ENCODE results near the gene TMEM266. TPM values are rescaled to one million over a fixed set of nuclear protein-coding genes. Genes with fewer than 3 reads are reported as not detected.

TMEM266 gene
- total RNA-seq, 5 donors from 2014 or later (not counting 1 experiment from before 2014, with no cell fraction given) = 0.16 TPM; not detected in 4

DNA sequence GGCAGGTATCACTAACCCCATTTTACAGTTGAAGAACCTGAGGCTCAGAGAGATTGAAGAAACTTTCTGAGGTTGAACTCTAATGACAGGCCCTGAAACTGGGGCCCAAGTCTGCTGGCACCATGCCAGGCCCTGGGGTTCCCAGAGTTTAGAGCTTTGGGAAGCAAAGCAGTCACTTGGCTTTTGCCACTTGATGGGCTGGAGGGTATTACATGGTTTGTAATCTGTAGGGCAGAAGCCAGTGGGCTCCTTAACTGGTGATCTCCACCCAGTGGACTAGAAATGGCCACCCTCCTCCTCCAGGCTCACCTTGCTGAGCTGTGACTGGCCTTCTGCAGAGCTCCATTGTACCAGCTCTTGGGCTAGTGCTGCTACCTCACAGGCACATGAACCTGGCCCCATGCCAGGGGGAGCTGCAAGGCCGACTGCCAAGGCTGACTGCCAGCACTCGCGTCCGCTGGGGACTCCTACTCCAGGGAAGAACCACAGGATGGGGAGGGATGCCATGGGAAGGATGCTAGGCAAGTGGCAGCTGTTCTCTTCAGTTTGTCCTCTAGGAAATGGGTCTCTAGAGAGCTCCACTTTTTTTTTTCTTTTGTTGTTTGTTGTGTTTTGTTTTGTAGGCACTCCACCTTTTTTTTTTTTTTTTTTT is 146.7 kb downstream of the TMEM266 start:
- H3K36me3 Mint-ChIP-seq = peaks cover 22% of the 10 kb centered on the region
- ATAC-seq (replicated peaks in 1 of 4) (no peak), DNase-seq (no peak)
- Histone ChIP-seq H3K4me3 (ENCODE audit: control insufficient read depth in 1 of 2, extremely low read depth in 1 of 2, low read length in 1 of 2) (no peak overlapping the region), H3K36me3 (ENCODE audit: control insufficient read depth in 2 of 2, extremely low read depth in 1 of 2, insufficient read depth in 1 of 2, low read length in 1 of 2) (peaks cover 1 to 17% of the 10 kb centered on the region in 2 donors), H3K4me1 (ENCODE audit: control insufficient read depth in 1 of 2, extremely low read depth in 1 of 2, insufficient read depth in 2 of 2, low read length in 2 of 2) (no peaks in the 10 kb centered on the region), H3K27me3 (replicated peaks in 1 of 2; ENCODE audit: control insufficient read depth in 2 of 2, extremely low read depth in 1 of 2, insufficient read depth in 2 of 2, low read length in 1 of 2) (no peaks in the 10 kb centered on the region), H3K27ac (ENCODE audit: low read length) (no peak overlapping the region), H3K9me3 (no peaks in the 10 kb centered on the region)
- WGBS (ENCODE audit: insufficient coverage) = 100% methylated on average over 4 of the region's 4 CpGs
- ChIA-PET POLR2A (interaction anchor here in 1 of 2 donors (0.7 kb wide), 1 partner anchor 1219 kb away, joined by 3 read pairs; no protein-coding TSS in a partner anchor), CTCF (interaction anchor here in 1 of 2 donors (0.6 kb wide), 1 partner anchor 226 kb away, joined by 5 read pairs; no protein-coding TSS in a partner anchor)
- H3K27ac Mint-ChIP-seq = no peak overlapping the region
- no peaks in the 10 kb centered on the region for H3K27me3 Mint-ChIP-seq
- no peak overlapping the region for H3K4me3 Mint-ChIP-seq
- no peaks in the 10 kb centered on the region for H3K4me1 Mint-ChIP-seq
- H3K9me3 Mint-ChIP-seq = no peaks in the 10 kb centered on the region

DNA sequence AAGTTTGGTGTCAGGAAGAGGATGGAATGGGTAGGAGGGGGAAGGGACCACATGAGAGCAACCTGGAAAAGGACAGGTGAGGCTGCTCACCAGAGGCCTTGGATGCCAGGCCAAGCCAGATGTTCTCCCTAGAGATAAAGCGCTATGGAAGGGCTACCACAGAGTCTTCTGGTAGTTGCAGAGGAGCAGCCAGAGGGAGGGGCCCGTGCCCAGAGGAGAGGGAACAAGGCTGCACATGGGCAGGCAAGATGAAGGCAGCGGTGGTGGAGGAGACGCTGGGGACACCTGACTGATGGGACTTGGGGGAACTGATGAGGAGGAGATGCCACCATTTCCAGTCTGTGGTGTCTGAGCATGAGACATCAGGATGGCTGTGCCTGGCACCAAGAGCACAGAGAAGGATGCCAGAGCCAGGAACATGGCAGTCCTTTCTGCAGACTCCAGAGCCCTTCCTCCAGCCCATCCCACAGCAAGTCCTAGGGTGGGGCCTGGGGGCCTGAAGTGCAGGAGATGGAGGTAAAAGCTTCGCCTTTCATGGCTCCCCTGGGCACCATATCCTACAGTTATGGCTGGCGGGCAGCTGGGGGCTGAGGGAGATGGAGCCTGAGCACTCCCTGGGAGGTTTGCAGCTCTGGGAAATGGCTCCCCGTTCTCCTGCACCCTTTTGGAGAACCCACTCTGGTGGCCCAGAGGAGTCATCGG is 148.4 kb downstream of the TMEM266 start:
- Histone ChIP-seq H3K27ac (ENCODE audit: low read length) (no peak overlapping the region), H3K36me3 (ENCODE audit: control insufficient read depth in 2 of 2, extremely low read depth in 1 of 2, insufficient read depth in 1 of 2, low read length in 1 of 2) (peaks cover 3 to 27% of the 10 kb centered on the region in 2 donors), H3K9me3 (no peaks in the 10 kb centered on the region), H3K4me3 (ENCODE audit: control insufficient read depth in 1 of 2, extremely low read depth in 1 of 2, low read length in 1 of 2) (no peak overlapping the region), H3K27me3 (replicated peaks in 1 of 2; ENCODE audit: control insufficient read depth in 2 of 2, extremely low read depth in 1 of 2, insufficient read depth in 2 of 2, low read length in 1 of 2) (no peaks in the 10 kb centered on the region), H3K4me1 (ENCODE audit: control insufficient read depth in 1 of 2, extremely low read depth in 1 of 2, insufficient read depth in 2 of 2, low read length in 2 of 2) (no peaks in the 10 kb centered on the region)
- Mint-ChIP-seq H3K27me3 (no peaks in the 10 kb centered on the region), H3K4me3 (no peak overlapping the region), H3K36me3 (peaks cover 37% of the 10 kb centered on the region), H3K9me3 (no peaks in the 10 kb centered on the region), H3K4me1 (no peaks in the 10 kb centered on the region), H3K27ac (no peak overlapping the region)
- CTCF ChIA-PET = no interaction called here
- DNase-seq (no peak), ATAC-seq (replicated peaks in 1 of 4) (no peak)
- POLR2A ChIA-PET = no interaction called here
- 95% methylated on average over 6 of the region's 8 CpGs for WGBS (ENCODE audit: insufficient coverage)

DNA sequence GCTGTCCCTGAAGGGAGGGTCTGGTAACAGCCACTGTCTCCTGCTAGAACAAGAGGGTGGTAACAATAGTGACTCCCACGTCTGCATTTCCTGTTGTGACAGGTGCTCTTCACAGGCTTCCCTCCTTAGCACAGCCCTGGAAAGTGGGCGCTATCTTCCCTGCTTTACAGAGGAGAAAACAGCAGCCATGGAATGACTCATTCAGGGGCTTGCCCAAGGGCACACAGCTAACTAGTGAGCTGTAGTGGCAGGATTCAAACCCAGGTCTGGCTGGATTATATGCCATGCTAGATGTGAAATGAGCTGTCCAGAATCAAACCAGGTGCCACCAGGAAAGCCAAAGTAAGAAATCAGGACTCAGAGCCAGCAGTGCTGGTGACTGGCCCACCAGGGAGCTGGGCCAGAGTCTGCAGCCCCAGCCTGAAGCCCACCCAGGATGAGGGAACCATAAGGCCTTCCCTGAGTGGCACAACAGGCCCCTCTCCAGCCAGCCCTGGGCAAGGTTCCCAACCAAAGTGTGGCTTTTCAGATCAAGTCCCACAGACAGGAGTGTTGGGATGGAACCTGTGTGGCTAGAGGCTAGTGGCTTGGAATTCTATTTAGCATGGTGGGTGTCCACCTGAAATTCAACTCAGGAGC is 149.1 kb downstream of the TMEM266 start:
- H3K27me3 ChIP-seq (replicated peaks in 1 of 2; ENCODE audit: control insufficient read depth in 2 of 2, extremely low read depth in 1 of 2, insufficient read depth in 2 of 2, low read length in 1 of 2) = no peaks in the 10 kb centered on the region
- H3K4me3 Mint-ChIP-seq = no peak overlapping the region
- DNase-seq (no peak), ATAC-seq (replicated peaks in 1 of 4) (no peak)
- H3K4me1 ChIP-seq (ENCODE audit: control insufficient read depth in 1 of 2, extremely low read depth in 1 of 2, insufficient read depth in 2 of 2, low read length in 2 of 2) = no peaks in the 10 kb centered on the region
- H3K9me3 Mint-ChIP-seq = no peaks in the 10 kb centered on the region
- ChIA-PET POLR2A (no interaction called here), CTCF (no interaction called here)
- no peak overlapping the region for H3K27ac ChIP-seq (ENCODE audit: low read length)
- H3K4me3 ChIP-seq (ENCODE audit: control insufficient read depth in 1 of 2, extremely low read depth in 1 of 2, low read length in 1 of 2) = no peak overlapping the region
- no peaks in the 10 kb centered on the region for H3K27me3 Mint-ChIP-seq
- no peak overlapping the region for H3K27ac Mint-ChIP-seq
- H3K36me3 ChIP-seq (ENCODE audit: control insufficient read depth in 2 of 2, extremely low read depth in 1 of 2, insufficient read depth in 1 of 2, low read length in 1 of 2) = peaks cover 9 to 29% of the 10 kb centered on the region in 2 donors
- H3K9me3 ChIP-seq = no peaks in the 10 kb centered on the region
- H3K36me3 Mint-ChIP-seq = peaks cover 41% of the 10 kb centered on the region
- no peaks in the 10 kb centered on the region for H3K4me1 Mint-ChIP-seq
- 83% methylated on average over 2 of the region's 2 CpGs for WGBS (ENCODE audit: insufficient coverage)

DNA sequence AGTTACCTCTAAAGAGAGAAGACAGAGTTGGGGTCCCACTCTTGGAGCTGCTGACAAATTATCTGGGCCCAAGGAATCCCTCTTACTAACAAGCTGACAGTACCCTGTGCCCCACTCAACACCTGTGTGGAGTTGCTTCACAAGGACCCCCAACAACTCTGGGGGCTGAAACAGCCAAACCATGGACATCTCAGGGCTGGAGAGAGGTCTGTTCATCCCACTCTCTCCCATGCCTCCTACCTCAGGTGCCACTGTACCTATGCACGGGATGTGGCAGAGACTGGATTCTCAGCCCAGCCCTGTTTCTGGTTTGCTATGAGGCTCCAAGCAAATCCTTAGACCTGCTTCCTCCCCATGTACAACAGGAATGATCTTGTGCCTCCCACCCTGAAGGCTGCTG is 149.7 kb downstream of the TMEM266 start:
- no peak overlapping the region for H3K4me3 Mint-ChIP-seq
- no peak overlapping the region for H3K4me3 ChIP-seq (ENCODE audit: control insufficient read depth in 1 of 2, extremely low read depth in 1 of 2, low read length in 1 of 2)
- ChIA-PET POLR2A (no interaction called here), CTCF (no interaction called here)
- H3K36me3 Mint-ChIP-seq = peaks cover 44% of the 10 kb centered on the region
- WGBS (ENCODE audit: insufficient coverage) = no CpG with 5 or more reads among the region's 1 CpG
- H3K9me3 Mint-ChIP-seq = no peaks in the 10 kb centered on the region
- H3K4me1 ChIP-seq (ENCODE audit: control insufficient read depth in 1 of 2, extremely low read depth in 1 of 2, insufficient read depth in 2 of 2, low read length in 2 of 2) = no peaks in the 10 kb centered on the region
- ATAC-seq (replicated peaks in 1 of 4) (no peak), DNase-seq (no peak)
- no peaks in the 10 kb centered on the region for H3K4me1 Mint-ChIP-seq
- no peaks in the 10 kb centered on the region for H3K27me3 ChIP-seq (replicated peaks in 1 of 2; ENCODE audit: control insufficient read depth in 2 of 2, extremely low read depth in 1 of 2, insufficient read depth in 2 of 2, low read length in 1 of 2)
- H3K36me3 ChIP-seq (ENCODE audit: control insufficient read depth in 2 of 2, extremely low read depth in 1 of 2, insufficient read depth in 1 of 2, low read length in 1 of 2) = peaks cover 9 to 29% of the 10 kb centered on the region in 2 donors
- no peaks in the 10 kb centered on the region for H3K27me3 Mint-ChIP-seq
- H3K27ac Mint-ChIP-seq = no peak overlapping the region
- H3K27ac ChIP-seq (ENCODE audit: low read length) = no peak overlapping the region
- no peaks in the 10 kb centered on the region for H3K9me3 ChIP-seq

DNA sequence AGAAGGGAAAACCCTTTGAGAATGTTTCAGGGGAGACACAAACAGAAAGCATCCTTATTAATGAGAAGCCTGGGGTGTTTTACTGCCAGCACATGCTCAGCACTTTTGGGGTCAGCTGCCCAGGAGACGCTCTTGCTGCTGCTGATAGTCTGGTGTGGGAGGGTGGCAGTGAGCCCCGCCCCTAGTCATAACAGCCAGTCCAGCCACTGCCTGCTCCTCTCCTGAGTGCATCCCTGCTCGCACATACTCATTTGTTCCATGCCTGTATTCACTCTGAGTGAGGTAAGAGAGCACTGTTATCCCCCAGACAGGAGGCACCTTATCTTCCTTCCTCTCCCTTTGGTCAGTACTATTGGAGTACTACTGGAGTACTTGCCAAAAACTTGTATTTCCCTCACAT is 150.2 kb downstream of the TMEM266 start:
- Mint-ChIP-seq H3K27me3 (no peaks in the 10 kb centered on the region), H3K4me1 (no peaks in the 10 kb centered on the region), H3K4me3 (no peak overlapping the region), H3K27ac (no peak overlapping the region), H3K9me3 (no peaks in the 10 kb centered on the region), H3K36me3 (peaks cover 46% of the 10 kb centered on the region)
- ChIA-PET CTCF (no interaction called here), POLR2A (no interaction called here)
- Histone ChIP-seq H3K4me1 (ENCODE audit: control insufficient read depth in 1 of 2, extremely low read depth in 1 of 2, insufficient read depth in 2 of 2, low read length in 2 of 2) (no peaks in the 10 kb centered on the region), H3K4me3 (ENCODE audit: control insufficient read depth in 1 of 2, extremely low read depth in 1 of 2, low read length in 1 of 2) (no peak overlapping the region), H3K9me3 (no peaks in the 10 kb centered on the region), H3K27ac (ENCODE audit: low read length) (no peak overlapping the region), H3K27me3 (replicated peaks in 1 of 2; ENCODE audit: control insufficient read depth in 2 of 2, extremely low read depth in 1 of 2, insufficient read depth in 2 of 2, low read length in 1 of 2) (no peaks in the 10 kb centered on the region), H3K36me3 (ENCODE audit: control insufficient read depth in 2 of 2, extremely low read depth in 1 of 2, insufficient read depth in 1 of 2, low read length in 1 of 2) (peaks cover 12 to 29% of the 10 kb centered on the region in 2 donors)
- DNase-seq (no peak), ATAC-seq (replicated peaks in 1 of 4) (no peak)
- no CpG with 5 or more reads among the region's 3 CpGs for WGBS (ENCODE audit: insufficient coverage)

DNA sequence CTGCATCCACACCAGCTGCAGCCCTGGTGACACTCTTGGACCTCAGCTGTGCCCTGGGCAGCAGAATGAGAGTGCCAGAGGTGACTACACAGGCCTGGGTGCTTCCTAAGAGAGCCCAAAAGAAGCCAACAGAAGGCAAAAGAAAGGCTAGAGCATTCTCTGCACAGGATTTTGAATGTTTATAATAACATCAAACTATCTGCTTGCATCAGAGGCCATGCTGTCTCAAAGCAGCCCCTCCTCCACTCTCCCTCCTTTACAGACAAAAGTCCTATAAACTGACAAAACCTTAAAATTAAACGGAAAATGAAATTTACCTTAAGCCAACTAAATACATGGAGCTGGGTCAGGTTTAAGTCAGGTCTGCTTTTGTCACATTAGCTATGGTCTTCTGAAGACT is 155.8 kb downstream of the TMEM266 start:
- H3K9me3 Mint-ChIP-seq = no peaks in the 10 kb centered on the region
- POLR2A ChIA-PET = no interaction called here
- CTCF ChIA-PET = no interaction called here
- Histone ChIP-seq H3K4me3 (ENCODE audit: control insufficient read depth in 1 of 2, extremely low read depth in 1 of 2, low read length in 1 of 2) (no peak overlapping the region), H3K27me3 (replicated peaks in 1 of 2; ENCODE audit: control insufficient read depth in 2 of 2, extremely low read depth in 1 of 2, insufficient read depth in 2 of 2, low read length in 1 of 2) (no peaks in the 10 kb centered on the region), H3K4me1 (ENCODE audit: control insufficient read depth in 1 of 2, extremely low read depth in 1 of 2, insufficient read depth in 2 of 2, low read length in 2 of 2) (no peaks in the 10 kb centered on the region), H3K27ac (ENCODE audit: low read length) (no peak overlapping the region), H3K36me3 (ENCODE audit: control insufficient read depth in 2 of 2, extremely low read depth in 1 of 2, insufficient read depth in 1 of 2, low read length in 1 of 2) (peaks cover 19 to 26% of the 10 kb centered on the region in 2 donors), H3K9me3 (no peaks in the 10 kb centered on the region)
- H3K27me3 Mint-ChIP-seq = no peaks in the 10 kb centered on the region
- no peak overlapping the region for H3K4me3 Mint-ChIP-seq
- ATAC-seq (replicated peaks in 1 of 4) = no peak
- H3K36me3 Mint-ChIP-seq = peaks cover 63% of the 10 kb centered on the region
- no peak overlapping the region for H3K27ac Mint-ChIP-seq
- WGBS (ENCODE audit: insufficient coverage) = no CpG with 5 or more reads among the region's 1 CpG
- no peak for DNase-seq
- H3K4me1 Mint-ChIP-seq = peaks cover 0 to 6% (median 3%) of the 10 kb centered on the region in 3 donors
